NCI-H1417 treated with DMSO at 0.1 percent for 48 hours (cell line): ENCODE data around the gene NDC1.
"Not testable (repeated sequence)": the region's sequence is repeated elsewhere in the genome, so short reads cannot be mapped to it uniquely, and the experiment has no call there.

Experiments
- DNase-seq: peaks from one replicate; lab custom pipeline; 2025; lab: John Stamatoyannopoulos, UW

Gene NDC1

DNA sequence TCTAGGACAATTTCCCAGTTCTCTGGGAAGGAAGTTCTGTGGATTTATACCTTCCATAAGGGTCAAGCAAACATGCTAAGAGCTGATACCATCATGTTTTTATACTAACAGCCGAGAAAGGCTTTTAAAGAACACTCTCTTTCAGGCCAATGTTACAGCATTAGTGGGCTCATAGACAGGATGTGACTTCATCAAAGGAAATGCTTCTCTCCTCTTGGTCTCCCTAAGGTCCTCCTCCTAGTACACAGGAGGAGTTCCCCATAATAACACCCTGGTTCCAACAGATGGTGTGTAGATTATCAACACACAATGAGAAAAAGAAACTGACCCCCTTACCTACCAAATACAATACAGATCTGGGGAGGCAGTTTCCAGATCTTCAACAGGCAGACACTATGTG lies 72.4 kb downstream of the NDC1 start:
- DNase-seq, result no peak

DNA sequence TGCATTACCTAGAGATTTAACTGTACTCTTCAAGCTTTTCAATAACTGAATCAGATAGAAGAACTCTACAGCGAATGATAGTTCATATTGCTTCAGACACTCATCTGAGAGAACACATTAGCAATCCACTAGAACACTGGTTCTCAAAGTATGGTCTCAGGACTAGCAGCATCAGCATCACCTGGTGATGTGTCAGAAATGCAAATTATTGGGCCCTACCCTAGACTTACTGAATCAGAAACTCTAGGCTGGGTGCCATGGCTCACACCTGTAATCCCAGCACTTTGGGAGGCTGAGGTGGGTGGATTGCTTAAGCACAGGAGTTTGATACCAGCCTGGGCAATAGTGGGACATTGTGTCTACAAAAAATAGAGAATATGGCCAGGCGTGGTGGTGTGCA lies 74.2 kb downstream of the NDC1 start:
- DNase-seq, result no peak

DNA sequence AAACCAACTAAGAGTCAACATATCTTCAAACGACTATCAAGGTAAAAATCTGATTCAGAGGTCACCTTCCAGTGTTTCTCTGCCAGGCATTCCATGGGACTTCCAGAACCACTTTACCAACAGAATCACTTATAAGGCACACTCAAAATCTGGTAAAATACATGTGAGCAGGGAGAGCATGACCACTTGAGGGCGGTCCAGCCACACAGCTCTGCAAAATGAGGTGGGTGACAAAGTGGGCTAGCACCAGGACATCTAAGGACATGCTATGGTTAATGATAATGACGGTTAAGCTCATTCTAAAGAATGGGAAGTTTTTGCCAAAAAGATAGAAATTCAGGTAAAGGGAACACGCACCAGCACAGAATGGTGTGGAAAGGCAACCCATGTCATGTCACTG lies 74.6 kb downstream of the NDC1 start:
- DNase-seq, result no peak

DNA sequence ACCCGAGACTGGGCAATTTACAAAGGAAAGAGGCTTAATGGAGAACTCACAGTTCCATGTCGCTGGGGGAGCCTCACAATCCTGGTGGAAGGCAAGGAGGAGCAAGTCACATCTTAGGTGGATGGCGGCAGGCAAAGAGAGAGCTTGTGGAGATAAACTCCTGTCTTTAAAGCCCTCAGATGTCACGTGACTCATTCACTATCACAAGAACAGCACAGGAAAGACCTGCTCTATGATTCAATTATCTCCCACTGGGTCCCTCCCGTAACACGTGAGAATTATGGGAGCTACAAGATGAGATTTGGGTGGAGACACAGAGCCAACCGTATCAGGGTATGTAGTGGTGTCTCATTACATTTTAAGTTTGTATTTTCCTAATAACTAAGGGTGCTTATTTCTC lies 77.6 kb downstream of the NDC1 start:
- DNase-seq, result not testable (repeated sequence)

DNA sequence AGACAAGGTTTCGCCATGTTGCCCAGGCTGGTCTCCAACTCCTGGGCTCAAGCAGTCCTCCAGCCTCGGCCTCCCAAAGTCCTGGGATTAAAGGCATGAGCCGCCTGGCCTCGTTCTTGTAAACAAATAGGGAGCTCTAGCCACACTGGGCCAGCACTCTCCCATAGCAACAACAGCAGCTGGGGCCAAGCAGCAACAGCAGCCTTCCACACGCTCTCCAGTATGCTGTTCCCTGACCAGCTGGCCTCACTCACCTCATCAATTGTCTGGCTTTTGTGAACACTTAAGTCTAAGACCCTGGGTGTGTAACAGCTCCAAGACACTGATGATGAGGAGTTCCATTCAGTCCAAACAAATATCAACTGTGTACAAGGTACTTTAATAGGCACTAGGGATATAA lies 82.2 kb downstream of the NDC1 start:
- DNase-seq, result no peak

DNA sequence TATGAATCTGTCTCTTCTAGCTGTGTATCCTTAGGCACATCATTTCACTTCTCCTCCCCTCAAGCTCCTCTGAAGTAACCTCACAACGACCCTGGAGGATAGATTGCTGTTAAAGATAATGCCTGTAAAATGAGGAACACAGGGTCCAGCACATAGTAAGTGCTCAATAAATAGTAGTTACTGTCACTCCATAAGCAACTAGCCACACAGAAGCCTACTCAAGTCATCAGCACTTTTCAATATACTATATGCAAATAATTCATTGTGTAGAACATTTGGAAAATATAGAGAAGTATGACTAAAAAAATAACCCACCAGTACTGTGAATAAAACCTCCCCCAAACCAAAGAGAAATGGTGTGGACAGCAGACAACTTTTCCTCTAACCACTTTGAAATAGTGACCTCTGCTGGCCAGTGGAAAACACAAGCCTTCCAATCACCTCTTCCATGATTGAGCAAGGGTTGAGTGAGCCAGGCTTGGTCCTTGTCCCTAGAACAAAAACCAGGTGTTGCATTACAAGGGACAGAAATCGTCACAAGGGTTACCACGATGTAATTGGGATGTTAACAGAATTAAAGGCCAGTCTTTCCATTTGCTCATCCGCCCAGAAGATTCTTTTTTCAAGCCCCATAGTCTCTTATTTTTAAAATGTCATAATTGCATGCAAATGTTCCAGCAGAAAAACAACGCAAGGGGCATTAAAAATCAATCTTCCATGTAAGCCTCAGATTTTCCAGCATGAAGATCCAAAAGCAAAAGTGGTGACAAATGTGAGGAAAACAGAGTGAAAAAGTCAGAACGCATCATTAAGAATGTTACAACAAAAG lies 83.4 kb downstream of the NDC1 start:
- no peak for DNase-seq

DNA sequence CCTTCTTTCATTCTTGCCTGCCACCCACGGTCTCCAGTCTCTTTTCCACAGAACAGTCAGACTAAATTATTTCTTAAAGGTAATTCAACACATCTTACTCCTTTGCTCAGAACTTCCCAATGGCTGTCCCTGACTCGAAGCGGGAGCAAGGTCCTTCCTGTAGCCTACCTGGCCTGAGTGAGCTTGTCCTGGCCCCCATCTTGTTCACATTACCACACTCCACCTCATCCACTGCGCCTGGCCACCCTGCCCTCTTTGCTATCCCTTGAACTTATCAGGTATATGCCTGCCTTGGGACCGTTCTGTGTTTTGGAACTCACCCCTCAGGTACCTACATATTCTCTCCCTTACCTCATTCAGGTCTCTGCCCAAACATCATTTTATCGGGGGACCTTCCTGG lies 85.8 kb downstream of the NDC1 start:
- no peak for DNase-seq

DNA sequence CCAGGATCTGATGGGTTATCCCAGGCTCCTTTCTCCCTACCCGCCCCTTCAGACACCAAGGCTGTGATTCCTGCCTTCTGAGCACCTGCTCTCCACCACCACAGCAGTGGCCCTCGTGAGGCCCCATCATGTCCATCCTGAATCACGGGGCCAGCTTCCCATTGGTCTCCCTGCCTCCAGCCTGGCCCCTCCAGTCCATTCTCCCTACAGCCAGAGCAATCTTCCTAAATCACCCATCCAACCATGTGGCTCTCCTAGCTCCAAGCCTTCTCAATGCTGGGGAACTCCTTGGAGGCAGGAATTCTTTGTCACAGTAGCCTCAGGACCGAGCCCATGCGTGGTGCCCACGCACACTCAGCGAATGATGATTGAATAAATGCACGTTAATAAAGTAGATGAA lies 90.3 kb downstream of the NDC1 start:
- no peak for DNase-seq

DNA sequence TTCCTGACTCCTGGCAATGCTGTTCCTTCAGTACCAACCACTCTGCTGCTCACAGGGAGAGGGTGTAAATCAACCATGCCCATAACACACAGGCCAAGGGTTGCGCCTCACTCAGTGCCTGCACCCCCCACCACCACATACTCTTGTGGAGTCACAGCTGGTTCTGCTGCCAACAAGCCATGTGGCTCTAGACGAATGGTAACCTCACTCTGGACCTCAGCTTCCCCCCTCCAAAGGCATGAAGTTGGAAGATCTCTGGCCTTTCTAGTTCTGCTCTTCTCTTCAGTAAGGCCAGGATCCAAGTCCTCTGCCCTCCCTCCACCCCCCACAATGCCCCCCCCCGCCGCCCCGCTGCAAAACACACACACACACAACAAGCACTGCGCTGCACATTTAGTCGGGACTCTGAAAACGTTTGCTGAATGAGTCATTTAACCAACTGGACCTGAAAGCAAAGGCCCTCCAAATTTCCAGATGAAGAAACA lies 97.4 kb downstream of the NDC1 start:
- no peak for DNase-seq

DNA sequence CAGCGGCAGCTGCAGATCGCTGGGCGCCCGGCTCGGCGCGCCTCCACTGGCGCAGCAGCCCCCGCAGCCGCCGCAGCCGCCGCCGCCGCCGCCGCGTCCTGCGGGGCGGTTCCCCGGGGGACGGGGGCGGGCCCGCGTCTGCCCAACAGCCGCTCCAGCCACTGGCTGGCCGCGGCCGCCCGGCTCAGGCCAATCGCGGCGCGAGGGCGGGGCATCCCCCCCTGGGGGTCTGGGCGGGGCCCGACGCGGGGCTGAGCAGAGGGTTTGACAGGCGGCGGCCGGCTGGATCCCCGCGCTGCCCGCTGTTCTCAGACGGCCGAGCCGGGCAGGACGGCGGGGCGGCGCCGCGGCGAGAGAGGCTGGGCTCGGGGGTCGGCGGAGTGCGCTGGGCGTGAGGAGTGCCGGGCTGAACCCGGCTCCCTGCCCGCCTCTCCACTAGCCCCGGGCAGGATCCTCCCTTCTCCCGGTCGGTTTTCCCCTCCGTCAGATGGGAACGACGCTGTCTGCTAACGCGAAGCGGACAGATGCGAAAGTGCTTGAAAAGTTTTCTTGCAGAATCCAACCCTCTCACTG lies 98.9 kb downstream of the NDC1 start, which contains the start of gene GLIS1:
Gene GLIS1 (minus strand): TSS at position 56 of the 573 bp plus-strand sequence. CDS start 1,100 bp downstream, outside the sequence.
- DNase-seq, result peak; percentile 18

DNA sequence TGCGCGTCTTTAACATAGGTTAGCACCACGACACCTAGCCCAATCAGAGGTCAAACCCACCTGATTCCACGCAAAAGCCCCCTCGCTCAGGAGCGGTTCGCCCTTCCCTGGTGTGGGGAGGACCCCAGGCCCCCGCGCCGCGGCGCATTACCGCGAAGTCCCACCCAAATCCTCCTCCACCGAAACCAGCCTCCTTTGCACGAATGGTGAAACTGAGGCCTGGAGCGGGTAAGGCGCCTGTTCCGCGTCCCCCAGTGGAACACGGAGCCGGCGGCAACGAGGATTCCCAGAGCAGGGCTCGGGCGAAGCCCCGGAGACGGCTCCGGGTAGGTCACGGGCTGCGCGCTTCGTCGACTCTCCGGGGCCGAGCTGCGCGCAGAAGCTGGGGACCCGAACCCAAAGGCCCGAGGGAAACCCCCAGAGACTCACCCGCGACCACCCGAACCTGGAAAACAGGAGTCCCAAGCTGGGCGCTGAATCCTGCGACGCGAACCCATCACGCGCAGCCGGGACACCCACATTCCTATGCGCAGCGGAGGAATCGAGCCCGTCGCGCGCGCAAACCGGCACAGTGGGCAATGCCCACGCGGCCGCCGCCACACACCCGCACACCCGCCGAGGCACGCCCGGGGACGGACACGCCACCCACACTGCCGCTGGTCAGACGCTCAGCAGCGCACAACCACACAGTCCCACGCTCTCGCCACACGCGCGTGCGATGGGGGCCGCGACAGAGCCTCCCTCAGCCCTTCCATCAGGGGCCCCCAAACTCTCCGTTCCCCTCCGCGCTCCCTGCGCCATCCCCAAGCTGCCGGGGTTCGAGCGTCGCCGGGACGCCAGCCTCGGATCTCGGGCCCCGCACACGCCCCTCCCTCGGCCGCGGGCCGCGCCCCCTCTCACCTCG lies 99.6 kb downstream of the NDC1 start:
- no peak for DNase-seq

DNA sequence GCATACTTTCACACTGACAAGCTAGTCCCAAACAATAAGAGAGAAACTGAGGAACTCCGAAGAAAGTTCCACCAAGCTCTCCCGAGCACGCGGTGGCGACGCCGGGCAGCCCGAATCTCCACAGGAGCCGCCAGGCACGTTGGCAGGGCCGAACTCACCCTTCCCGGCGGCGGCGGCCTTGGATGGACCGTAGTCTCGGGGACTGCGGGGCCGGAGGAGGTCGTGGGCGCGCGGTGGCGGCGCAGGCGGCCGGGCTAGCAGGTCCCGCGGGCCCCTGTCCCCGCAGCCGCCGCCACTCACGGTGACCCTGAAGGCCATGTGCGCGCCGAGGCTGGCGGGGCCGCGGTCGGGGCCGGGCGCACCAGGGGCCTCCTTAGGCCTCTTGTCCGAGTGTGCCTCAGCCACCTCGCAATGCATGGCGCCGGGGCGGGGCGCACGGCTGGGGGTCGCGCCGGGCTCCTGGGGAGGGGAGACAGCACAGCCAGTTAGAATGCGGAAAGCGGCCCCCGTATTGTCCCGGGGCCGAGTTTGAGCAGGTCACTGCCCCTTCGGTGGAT lies 100.4 kb downstream of the NDC1 start:
- no peak for DNase-seq

DNA sequence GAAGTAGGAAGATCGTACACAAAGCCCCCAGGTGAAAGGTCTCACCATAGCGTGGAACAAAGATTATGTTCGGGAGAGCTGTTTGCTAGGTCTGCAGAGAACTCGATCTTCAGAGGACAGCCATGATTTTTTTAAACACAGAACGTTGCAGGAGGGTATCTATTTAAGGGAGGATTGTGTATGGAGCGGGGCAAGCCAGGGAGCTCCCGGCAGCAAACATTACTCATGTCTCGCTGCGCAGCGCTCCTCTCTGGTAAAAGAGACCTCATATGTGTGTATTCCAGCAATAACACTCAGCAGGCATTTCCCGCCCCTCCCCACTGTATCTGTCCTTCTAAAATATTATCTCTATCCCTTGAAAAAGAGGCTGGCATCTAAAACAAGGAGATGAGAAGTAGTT lies 101.8 kb downstream of the NDC1 start:
- no peak for DNase-seq

DNA sequence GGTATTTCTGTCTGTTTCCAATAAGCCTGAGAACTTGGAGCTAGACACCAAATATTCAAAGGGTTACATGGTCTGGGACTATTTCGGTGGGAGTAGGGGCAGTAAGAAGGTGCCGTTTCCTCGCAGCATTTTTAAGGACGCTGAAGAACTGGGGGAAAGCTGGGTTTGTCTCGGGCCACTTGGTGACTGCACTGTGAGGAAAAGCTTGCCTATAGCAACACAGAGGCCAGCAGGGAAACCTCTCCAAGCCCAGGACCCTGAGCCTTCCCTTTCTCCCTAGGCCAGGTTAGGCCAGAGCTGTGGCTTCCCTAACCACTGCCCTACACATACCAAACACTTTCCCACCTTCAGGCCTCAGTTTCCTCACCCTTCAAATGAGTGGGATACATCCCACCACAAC lies 102.4 kb downstream of the NDC1 start:
- no peak for DNase-seq

DNA sequence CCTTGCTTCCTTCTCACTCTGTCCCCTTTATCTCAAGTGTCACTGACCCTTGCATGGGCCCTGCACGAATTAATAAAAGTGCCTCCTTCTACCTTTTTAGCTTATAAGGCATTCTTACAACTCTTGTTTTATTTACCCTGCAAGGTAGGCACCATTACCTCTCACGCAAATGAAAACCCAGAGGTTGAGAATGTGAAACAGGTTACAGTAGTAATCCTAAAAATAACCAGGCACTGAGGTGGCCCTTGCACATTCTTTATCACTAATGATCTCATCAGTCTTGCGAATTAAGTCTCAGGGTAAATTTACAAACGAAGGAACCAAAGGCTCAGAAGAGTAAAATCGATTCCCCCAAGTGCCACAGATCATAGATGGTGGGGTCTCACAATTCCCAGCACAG lies 102.8 kb downstream of the NDC1 start:
- DNase-seq, result no peak

DNA sequence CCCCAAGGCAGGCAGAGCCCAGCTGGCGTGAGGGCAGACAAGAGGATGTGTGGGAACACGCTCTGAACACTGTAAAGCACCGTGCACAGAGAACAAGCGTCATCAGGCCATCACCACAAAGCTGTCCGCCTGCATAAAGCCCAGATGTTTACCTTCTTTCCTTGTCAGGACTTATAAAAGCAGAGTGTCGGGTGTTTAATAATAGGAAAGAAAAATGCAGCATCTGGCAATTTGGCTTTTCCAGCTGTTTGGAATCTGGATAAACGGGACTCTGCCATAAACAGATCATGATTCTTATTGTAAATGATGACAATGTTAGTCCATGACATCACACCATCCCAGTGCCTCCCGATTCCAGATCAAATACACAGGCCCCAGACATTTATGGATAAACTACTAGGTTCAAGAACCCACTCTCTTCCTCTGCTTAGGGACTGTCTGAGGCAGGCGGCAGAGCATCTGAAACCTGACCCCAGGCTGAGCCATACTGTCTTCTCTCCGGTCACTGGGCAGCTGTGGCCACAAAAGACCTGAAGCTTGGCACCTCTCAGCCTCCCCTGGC lies 103.4 kb downstream of the NDC1 start:
- DNase-seq, result no peak

DNA sequence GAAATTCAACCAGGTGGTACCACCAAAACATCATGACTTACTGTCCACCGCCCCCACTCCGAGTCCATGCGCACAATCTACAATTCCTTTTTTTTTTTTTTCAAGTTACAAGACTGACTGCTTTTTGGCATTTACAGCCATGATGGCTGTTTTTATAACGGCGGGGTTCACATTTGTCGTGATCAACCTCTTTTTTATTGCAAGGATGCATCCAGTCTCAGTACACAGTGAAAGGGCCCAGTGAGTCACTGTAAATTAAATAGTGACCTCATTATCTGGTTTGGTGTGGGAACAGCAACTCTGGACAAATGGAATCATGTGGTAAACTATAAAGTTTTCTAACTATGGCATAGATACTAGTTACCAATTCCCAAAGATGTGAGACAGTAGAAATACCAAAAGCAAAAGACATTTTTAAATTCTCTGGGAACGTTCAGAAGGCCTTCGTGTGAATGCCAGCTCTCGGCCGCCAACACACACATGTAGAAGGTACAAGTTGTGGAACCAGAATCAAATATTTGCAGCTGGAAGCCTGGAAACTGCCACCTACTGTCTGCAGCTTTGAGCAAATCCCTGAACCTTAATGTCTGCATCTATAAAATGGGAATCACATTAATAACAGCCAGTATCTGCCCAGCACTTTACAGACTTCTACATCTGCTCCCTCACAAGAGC lies 104.0 kb downstream of the NDC1 start:
- DNase-seq, result no peak

DNA sequence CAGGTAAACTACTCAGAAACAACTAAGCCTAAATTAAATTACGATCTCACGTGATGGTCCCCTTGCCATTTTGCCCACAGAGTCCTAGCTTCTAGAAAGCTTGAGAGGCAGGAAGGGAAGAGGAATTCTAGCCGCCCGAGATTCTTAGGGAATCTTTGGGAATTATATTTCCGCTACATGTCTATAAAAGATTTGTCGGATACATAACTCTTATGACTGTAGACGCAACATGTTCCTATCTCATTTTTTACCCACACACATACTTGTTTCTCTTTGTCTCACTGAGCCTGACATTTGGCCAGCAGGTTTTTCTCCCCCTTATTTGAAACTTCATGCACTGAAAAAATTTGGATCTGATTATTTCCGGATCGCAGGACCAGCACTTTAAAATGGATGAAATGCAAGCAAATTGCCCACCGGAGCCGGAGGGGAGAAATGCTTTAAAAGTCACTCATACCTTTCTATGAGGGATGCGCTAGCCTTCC lies 104.6 kb downstream of the NDC1 start:
- DNase-seq, result no peak

DNA sequence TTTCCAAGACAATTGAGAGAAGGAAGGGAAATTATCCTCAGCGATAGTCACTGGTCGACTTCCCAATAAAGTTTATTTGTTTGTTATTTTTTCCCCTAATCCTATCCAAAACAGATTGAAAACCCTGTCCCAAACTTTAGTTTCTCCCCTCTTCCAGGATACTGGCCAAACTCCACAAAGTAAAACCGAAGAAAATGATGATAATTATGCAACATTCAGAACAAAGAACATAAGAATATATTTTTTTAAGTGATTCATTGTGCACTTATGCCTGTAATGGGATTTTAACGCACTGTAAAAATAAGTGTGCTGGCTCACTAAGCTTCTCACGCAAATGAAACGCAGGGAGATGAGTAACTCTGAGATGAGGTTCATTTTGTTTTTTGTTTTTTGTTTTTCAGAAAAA lies 105.2 kb downstream of the NDC1 start:
- DNase-seq, result no peak

DNA sequence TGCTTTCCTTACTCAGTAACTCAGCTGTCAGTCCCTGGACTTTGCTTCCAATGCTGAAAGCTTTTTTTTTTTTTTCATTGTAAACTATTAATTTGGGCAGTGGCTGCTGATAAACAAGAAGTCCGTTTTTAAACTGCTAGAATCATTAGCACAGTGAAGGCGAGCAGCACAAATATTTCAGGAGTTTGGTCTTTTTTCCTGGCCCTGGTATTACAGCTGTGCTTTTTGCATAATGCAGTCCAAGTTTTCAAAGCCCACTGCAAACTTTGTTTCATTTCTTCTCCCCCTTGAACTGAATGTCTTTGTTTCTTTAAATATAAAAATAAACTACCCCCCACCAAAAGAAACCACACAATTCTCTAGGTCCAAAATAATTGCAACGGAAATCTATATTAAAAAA lies 105.7 kb downstream of the NDC1 start:
- DNase-seq, result no peak

DNA sequence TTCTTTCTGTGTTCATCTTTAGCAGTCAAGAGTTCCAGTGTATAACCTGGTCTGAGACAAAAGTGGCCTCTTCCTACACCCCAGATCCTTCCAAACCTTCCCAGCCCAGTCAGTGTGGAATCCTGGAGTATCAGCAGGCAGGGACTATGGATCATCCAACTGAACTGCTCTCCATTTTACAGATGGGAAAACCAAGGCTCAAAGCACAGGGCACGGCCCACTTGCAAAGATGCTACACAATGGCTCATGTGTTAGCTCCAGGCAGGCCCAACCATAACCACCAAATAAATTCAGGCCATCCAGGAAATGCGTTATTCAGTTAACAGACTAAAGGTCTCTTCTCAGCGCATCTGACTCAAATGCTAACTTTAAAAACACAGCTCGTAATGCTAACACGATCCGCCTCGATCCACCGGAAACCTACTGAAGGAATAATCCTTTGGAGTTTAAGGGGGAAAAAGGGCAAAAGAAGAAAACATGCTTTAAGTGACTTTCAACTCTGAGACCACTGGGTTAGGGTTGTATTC lies 106.3 kb downstream of the NDC1 start:
- no peak for DNase-seq
